Neuronal stem cell (in vitro differentiated cells): ENCODE results near the gene HUNK.
A peak's percentile ranks its signal among the peaks of the same experiment; 100 is the strongest.

ENCODE experiments used
- DNase-seq: peaks from one replicate; pipeline ENCODE4 v3.0.0-alpha.2; 2013; ENCODE audit warnings: low spot score
- H2AFZ ChIP-seq: one replicate; pipeline ENCODE4 v1.6.1; 2013; ENCODE audit warnings: mild to moderate bottlenecking, low read length, inconsistent platforms
- H2AK5ac ChIP-seq: 2 replicates; pipeline ENCODE4 v1.6.1; 2013; ENCODE audit warnings: low read depth, mild to moderate bottlenecking, inconsistent platforms, low read length, moderate library complexity, mixed read lengths
- H2BK120ac ChIP-seq: 2 replicates; pipeline ENCODE4 v1.6.1; 2013; ENCODE audit warnings: low read depth, mild to moderate bottlenecking, inconsistent platforms, low read length, moderate library complexity, mixed read lengths
- H2BK12ac ChIP-seq: one replicate; pipeline ENCODE4 v1.6.1; 2013; ENCODE audit warnings: low read length, inconsistent platforms
- H2BK15ac ChIP-seq: 2 replicates; pipeline ENCODE4 v1.6.1; 2013; ENCODE audit warnings: mild to moderate bottlenecking, low read length, inconsistent platforms, mixed read lengths
- H2BK5ac ChIP-seq: one replicate; pipeline ENCODE4 v1.6.1; 2013; ENCODE audit warnings: inconsistent platforms, mild to moderate bottlenecking, low read length, moderate library complexity
- H3K14ac ChIP-seq: one replicate; pipeline ENCODE4 v1.6.1; 2013; ENCODE audit warnings: low read length, inconsistent platforms
- H3K18ac ChIP-seq: 2 replicates; pipeline ENCODE4 v1.6.1; 2013; ENCODE audit warnings: low read length, inconsistent platforms
- H3K23ac ChIP-seq: 2 replicates; pipeline ENCODE4 v1.6.1; 2013; ENCODE audit warnings: low read depth, mild to moderate bottlenecking, mixed read lengths, low read length, inconsistent platforms; ENCODE audit not compliant: poor library complexity
- H3K27ac ChIP-seq: replicated peaks from 3 replicates; pipeline ENCODE4 v1.5.1; 2013; ENCODE audit warnings: low read length, inconsistent platforms
- H3K27me3 ChIP-seq, 3 experiments: 2 replicates each; pipeline ENCODE4 v1.6.1; 2013; ENCODE audit warnings: low read length in 3 of 3, mild to moderate bottlenecking in 2 of 3, inconsistent platforms in 1 of 3, low read depth in 1 of 3, mixed read lengths in 1 of 3, moderate library complexity in 1 of 3; ENCODE audit not compliant: control insufficient read depth in 3 of 3, insufficient read depth in 3 of 3
- H3K36me3 ChIP-seq, 2 donors: replicated peaks in 1 of 2; 2 replicates each; pipeline ENCODE4 v1.6.1; 2013; ENCODE audit warnings: low read length in 2 of 2; ENCODE audit not compliant: control insufficient read depth in 2 of 2, insufficient read depth in 2 of 2
- H3K4ac ChIP-seq: 2 replicates; pipeline ENCODE4 v1.6.1; 2013; ENCODE audit warnings: inconsistent platforms, mild to moderate bottlenecking, low read length, moderate library complexity
- H3K4me1 ChIP-seq, 2 donors: 1 replicate in 1 of 2; 2 replicates in 1 of 2; pipeline ENCODE4 v1.6.1; 2013; ENCODE audit warnings: low read length in 2 of 2, low read depth in 1 of 2; ENCODE audit not compliant: control insufficient read depth in 2 of 2, insufficient read depth in 1 of 2
- H3K4me2 ChIP-seq: one replicate; pipeline ENCODE4 v1.6.1; 2013; ENCODE audit warnings: mild to moderate bottlenecking, low read length, inconsistent platforms; ENCODE audit not compliant: insufficient read depth, poor library complexity, severe bottlenecking
- H3K4me3 ChIP-seq, 2 donors: 2 replicates each; pipeline ENCODE4 v1.5.1; 2013; ENCODE audit warnings: low read length in 2 of 2, mild to moderate bottlenecking in 2 of 2, inconsistent platforms in 1 of 2, moderate library complexity in 1 of 2
- H3K79me1 ChIP-seq: one replicate; pipeline ENCODE4 v1.6.1; 2013; ENCODE audit warnings: low read depth, mild to moderate bottlenecking, inconsistent platforms, low read length, moderate library complexity
- H3K9ac ChIP-seq: one replicate; pipeline ENCODE4 v1.6.1; 2013; ENCODE audit warnings: mild to moderate bottlenecking, low read depth, low read length, inconsistent platforms; ENCODE audit not compliant: poor library complexity
- H3K9me3 ChIP-seq, 2 donors: replicated peaks in 1 of 2; 2 replicates each; pipeline versions ENCODE3 to v1.6.1; 2013; ENCODE audit warnings: low read length in 2 of 2, mild to moderate bottlenecking in 2 of 2, inconsistent platforms in 1 of 2, low read depth in 1 of 2, mixed read lengths in 1 of 2, moderate library complexity in 1 of 2; ENCODE audit not compliant: control insufficient read depth in 2 of 2, insufficient read depth in 1 of 2
- H4K8ac ChIP-seq: one replicate; pipeline ENCODE4 v1.6.1; 2013; ENCODE audit warnings: low read depth, mild to moderate bottlenecking, inconsistent platforms, low read length, moderate library complexity
- H4K91ac ChIP-seq: one replicate; pipeline ENCODE4 v1.6.1; 2013; ENCODE audit warnings: low read length, low read depth, mild to moderate bottlenecking, inconsistent platforms; ENCODE audit not compliant: poor library complexity
- WGBS, 2 donors: extraction: QIAGEN DNeasy Blood & Tissue Kit; methylation state at CpG; one replicate each; pipeline ENCODE4 v1.1.7; 2013; ENCODE audit warnings: missing lambda C conversion rate in 2 of 2, mixed read lengths in 1 of 2; ENCODE audit not compliant: insufficient read length in 2 of 2, insufficient replicate concordance in 1 of 2; ENCODE audit errors: extremely low coverage in 2 of 2; 5-methylcytosine and 5-hydroxymethylcytosine counted together

HUNK gene

DNA sequence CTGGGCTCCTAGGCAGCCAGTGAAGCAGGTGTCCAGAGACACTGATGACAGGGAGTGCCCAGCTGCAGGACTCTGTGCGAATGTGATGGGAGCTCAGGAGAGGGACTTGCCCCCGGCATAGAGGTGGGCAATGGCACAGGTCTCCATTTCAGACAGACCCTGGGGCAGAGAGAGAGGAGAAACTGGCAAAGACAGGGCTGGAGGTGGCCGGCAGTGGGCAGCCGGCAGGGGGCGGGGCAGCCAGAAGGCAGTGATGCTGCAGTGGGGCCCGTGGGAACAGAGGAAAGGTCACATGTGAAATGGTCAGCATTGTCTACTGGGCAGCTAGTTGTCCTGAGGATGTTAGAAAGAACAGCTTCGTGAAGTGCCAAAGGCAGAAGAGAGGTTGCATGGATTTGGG lies 112.6 kb downstream of the HUNK start:
- Histone ChIP-seq H3K27ac (no peak overlapping the region), H3K23ac (no peak overlapping the region), H3K4me2 (no peak overlapping the region), H2AK5ac (no peak overlapping the region), H4K8ac (no peak overlapping the region), H2BK12ac (no peak overlapping the region), H4K91ac (peak overlapping the region; percentile 11), H3K4ac (no peak overlapping the region), H3K18ac (peak overlapping the region; percentile 30), H3K79me1 (no peaks in the 10 kb centered on the region), H3K14ac (no peak overlapping the region), H2AFZ (no peak overlapping the region), H3K4me1 (peaks cover 0 to 3% of the 10 kb centered on the region in 2 donors), H3K36me3 (peaks cover 4 to 81% of the 10 kb centered on the region in 2 donors), H3K4me3 (peak overlapping the region in 1 of 2 donors; percentile 2), H3K27me3 (no peaks in the 10 kb centered on the region), H2BK5ac (no peak overlapping the region), H2BK120ac (no peak overlapping the region), H2BK15ac (no peak overlapping the region), H3K9me3 (peaks cover 0 to 4% of the 10 kb centered on the region in 2 donors), H3K9ac (peak overlapping the region; percentile 37)
- no CpG with 5 or more reads among the region's 7 CpGs for WGBS, 2 donors
- no peak for DNase-seq

- no peak overlapping the region for H2AFZ ChIP-seq
- H2BK12ac ChIP-seq = no peak overlapping the region
- H4K8ac ChIP-seq = no peak overlapping the region
- no peak overlapping the region for H2BK15ac ChIP-seq
- H3K18ac ChIP-seq = no peak overlapping the region
- H3K4ac ChIP-seq = no peak overlapping the region
- H2BK120ac ChIP-seq = no peak overlapping the region
- H3K79me1 ChIP-seq = no peaks in the 10 kb centered on the region
- DNase-seq = no peak
- no peak overlapping the region for H2AK5ac ChIP-seq
- H3K36me3 ChIP-seq = peaks cover 6 to 84% of the 10 kb centered on the region in 2 donors
- no peaks in the 10 kb centered on the region for H3K27me3 ChIP-seq
- no peak overlapping the region for H3K14ac ChIP-seq
- peak overlapping the region; percentile 11 for H4K91ac ChIP-seq
- no CpG with 5 or more reads among the region's 17 CpGs for WGBS, 2 donors
- peaks cover 0 to 3% of the 10 kb centered on the region in 2 donors for H3K4me1 ChIP-seq
- H3K9ac ChIP-seq = no peak overlapping the region
- H3K4me2 ChIP-seq = no peak overlapping the region
- no peaks in the 10 kb centered on the region for H3K9me3 ChIP-seq
- no peak overlapping the region for H2BK5ac ChIP-seq
- H3K27ac ChIP-seq = no peak overlapping the region
- H3K23ac ChIP-seq = no peak overlapping the region
- no peak overlapping the region for H3K4me3 ChIP-seq
Measured at GRCh38 chr21:31986035-31986856, 113.4 kb downstream of the HUNK start.

- Histone ChIP-seq H2BK12ac (no peak overlapping the region), H2BK5ac (no peak overlapping the region), H3K18ac (no peak overlapping the region), H3K36me3 (peaks cover 8 to 90% of the 10 kb centered on the region in 2 donors), H3K4me3 (no peak overlapping the region), H3K27me3 (no peaks in the 10 kb centered on the region), H3K79me1 (no peaks in the 10 kb centered on the region), H3K27ac (no peak overlapping the region), H4K91ac (no peak overlapping the region), H3K4me1 (peaks cover 0 to 3% of the 10 kb centered on the region in 2 donors), H3K23ac (no peak overlapping the region), H2BK15ac (no peak overlapping the region), H2BK120ac (no peak overlapping the region), H3K9ac (peak overlapping the region; percentile 66), H3K4ac (no peak overlapping the region), H2AFZ (no peak overlapping the region), H4K8ac (no peak overlapping the region), H2AK5ac (no peak overlapping the region), H3K9me3 (no peaks in the 10 kb centered on the region), H3K14ac (no peak overlapping the region), H3K4me2 (no peak overlapping the region)
- no peak for DNase-seq
- whole genome bisulfite sequencing, 2 donors = no CpG with 5 or more reads among the region's 9 CpGs
Measured at GRCh38 chr21:31987696-31988095, 114.9 kb downstream of the HUNK start.

DNA sequence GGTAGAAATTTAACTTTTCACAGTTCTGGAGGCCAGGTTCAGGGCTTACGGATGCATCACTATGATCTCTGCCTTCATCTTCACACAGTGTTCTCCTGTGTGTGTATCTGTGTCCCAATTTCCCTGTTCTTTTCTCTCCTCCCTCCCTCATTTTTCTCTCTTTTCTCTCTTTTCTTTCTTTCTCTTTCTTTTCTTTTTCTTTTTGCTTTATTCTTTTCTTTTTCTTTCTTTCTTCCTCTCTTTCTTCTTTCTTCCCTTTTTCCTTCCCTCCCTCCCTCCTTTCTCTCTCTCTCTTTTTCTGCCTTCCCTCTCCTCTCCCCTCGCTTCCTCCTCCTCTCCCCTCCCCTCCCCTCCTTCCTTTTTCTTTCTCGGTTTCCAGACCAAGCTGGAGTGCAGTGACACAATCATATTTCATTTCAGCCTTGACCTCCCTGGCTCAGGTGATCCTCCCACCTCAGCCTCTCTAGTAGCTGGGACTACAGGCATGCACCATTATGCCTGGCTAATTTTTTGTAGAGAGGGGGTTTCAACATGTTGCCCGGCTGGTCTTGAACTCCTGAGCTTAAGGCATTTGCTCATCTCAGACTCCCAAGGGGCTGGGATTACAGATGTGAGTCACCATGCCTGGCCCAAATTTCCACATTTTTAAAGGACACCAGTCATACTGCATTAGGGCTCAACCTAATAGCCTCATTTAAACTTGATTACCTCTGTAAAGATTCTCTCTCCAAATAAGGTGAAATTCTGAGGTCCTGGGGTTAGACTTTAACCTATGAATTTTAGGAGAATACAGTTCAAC lies 115.9 kb downstream of the HUNK start:
- H2AFZ ChIP-seq = no peak overlapping the region
- H2BK5ac ChIP-seq = no peak overlapping the region
- no peak overlapping the region for H3K4me3 ChIP-seq
- no peak overlapping the region for H2BK12ac ChIP-seq
- no peak for DNase-seq
- H3K27me3 ChIP-seq = no peaks in the 10 kb centered on the region
- H3K4ac ChIP-seq = no peak overlapping the region
- H3K18ac ChIP-seq = no peak overlapping the region
- H4K8ac ChIP-seq = no peak overlapping the region
- no peak overlapping the region for H4K91ac ChIP-seq
- no peak overlapping the region for H2BK120ac ChIP-seq
- peaks cover 6 to 91% of the 10 kb centered on the region in 2 donors for H3K36me3 ChIP-seq
- no peaks in the 10 kb centered on the region for H3K79me1 ChIP-seq
- no peak overlapping the region for H3K14ac ChIP-seq
- H3K27ac ChIP-seq = no peak overlapping the region
- H3K4me2 ChIP-seq = no peak overlapping the region
- WGBS, 2 donors = no CpG with 5 or more reads among the region's 4 CpGs
- H3K9me3 ChIP-seq = no peaks in the 10 kb centered on the region
- no peak overlapping the region for H3K9ac ChIP-seq
- no peak overlapping the region for H3K23ac ChIP-seq
- no peak overlapping the region for H2BK15ac ChIP-seq
- H2AK5ac ChIP-seq = no peak overlapping the region
- H3K4me1 ChIP-seq = peaks cover 0 to 3% of the 10 kb centered on the region in 2 donors
